B cell (primary cell): ENCODE data around the gene SRC. TPM values are rescaled to one million over a fixed set of nuclear protein-coding genes. Genes with fewer than 3 reads are reported as not detected.
"Not testable (repeated sequence)": the region's sequence is repeated elsewhere in the genome, so short reads cannot be mapped to it uniquely, and the experiment has no call there.

ENCODE experiments used
- ATAC-seq: fragments of 200-7000 bp; cut with Tn5 transposase; one replicate; pipeline ENCODE4 v1.10.0; 2021; ENCODE audit warnings: low read depth, mild to moderate bottlenecking, moderate number of reproducible peaks, moderate library complexity
- CTCF ChIA-PET: fragments of 350-600 bp; sonication (Branson Sonifier 250); formaldehyde crosslinking; loops from one replicate; lab custom pipeline; 2021; ENCODE audit warnings: antibody characterized with exemption, inconsistent platforms; lab: Charles Lee
- POLR2A ChIA-PET: fragments of 350-600 bp; sonication (Branson Sonifier 250); formaldehyde crosslinking; loops from one replicate; lab custom pipeline; 2021; ENCODE audit warnings: antibody characterized with exemption; lab: Charles Lee
- DNase-seq: peaks from one replicate; pipeline ENCODE4 v3.0.0; 2013
- H2AFZ ChIP-seq: 2 replicates; pipeline ENCODE4 v1.6.1; 2012; ENCODE audit warnings: mild to moderate bottlenecking, low read depth, low read length; ENCODE audit not compliant: insufficient read depth, poor library complexity, severe bottlenecking
- H3K27ac ChIP-seq, 2 donors: 1 replicate in 1 of 2; 2 replicates in 1 of 2; pipeline ENCODE4 v1.5.1; 2012 to 2013; ENCODE audit warnings: low read length in 2 of 2, mild to moderate bottlenecking in 2 of 2, moderate library complexity in 1 of 2
- H3K27me3 ChIP-seq, 4 experiments: fragments of 200-600 bp in 1 of 4; sonication (generic) in 1 of 4; replicated peaks in 1 of 4; 1 replicate in 2 of 4; 2 replicates in 2 of 4; pipeline versions ENCODE4 v1.6.1 to v1.7.0; 2013 to 2016; ENCODE audit warnings: low read length in 3 of 4, mild to moderate bottlenecking in 2 of 4, mixed read lengths in 1 of 4, moderate library complexity in 1 of 4; ENCODE audit not compliant: insufficient read depth in 4 of 4, control insufficient read depth in 3 of 4; ENCODE audit errors: control extremely low read depth in 1 of 4
- H3K36me3 ChIP-seq, 2 experiments: replicated peaks in 1 of 2; 1 replicate in 1 of 2; 2 replicates in 1 of 2; pipeline versions ENCODE4 v1.6.1 to v1.7.1; 2013; ENCODE audit warnings: low read length in 1 of 2; ENCODE audit not compliant: insufficient read depth in 2 of 2, control insufficient read depth in 1 of 2; ENCODE audit errors: control extremely low read depth in 1 of 2, extremely low read depth in 1 of 2
- H3K4me1 ChIP-seq, 2 donors: fragments of 200-600 bp in 1 of 2; sonication (generic) in 1 of 2; 1 replicate in 1 of 2; 2 replicates in 1 of 2; pipeline versions ENCODE4 v1.5.1 to v1.6.1; 2013 to 2017; ENCODE audit warnings: low read length in 2 of 2; ENCODE audit not compliant: control insufficient read depth in 2 of 2, insufficient read depth in 2 of 2
- H3K4me2 ChIP-seq: replicated peaks from 2 replicates; pipeline ENCODE3; 2012; ENCODE audit warnings: mild to moderate bottlenecking, low read depth, low read length; ENCODE audit not compliant: poor library complexity, severe bottlenecking
- H3K4me3 ChIP-seq, 5 experiments: fragments of 200-600 bp in 1 of 5; sonication (generic) in 1 of 5; 1 replicate in 3 of 5; 2 replicates in 2 of 5; pipeline versions ENCODE4 v1.5.1 to v1.7.0; 2011 to 2016; ENCODE audit warnings: low read length in 4 of 5, mild to moderate bottlenecking in 4 of 5, low read depth in 2 of 5, control low read depth in 1 of 5, moderate library complexity in 1 of 5; ENCODE audit not compliant: insufficient read depth in 1 of 5; ENCODE audit errors: control extremely low read depth in 1 of 5, extremely low read depth in 1 of 5
- H3K79me2 ChIP-seq: fragments of 200-600 bp; sonication (generic); one replicate; pipeline ENCODE4 v1.6.0; 2016; ENCODE audit warnings: low read length; ENCODE audit not compliant: control insufficient read depth, insufficient read depth
- H3K9ac ChIP-seq: fragments of 200-600 bp; sonication (generic); 2 replicates; pipeline ENCODE4 v1.6.1; 2017; ENCODE audit warnings: mild to moderate bottlenecking, low read length, moderate library complexity
- H3K9me3 ChIP-seq, 3 donors: one replicate each; pipeline versions ENCODE4 v1.6.1 to v1.7.1; 2013; ENCODE audit warnings: low read length in 2 of 3; ENCODE audit not compliant: control insufficient read depth in 2 of 3, insufficient read depth in 1 of 3; ENCODE audit errors: control extremely low read depth in 1 of 3
- H4K20me1 ChIP-seq: 2 replicates; pipeline ENCODE4 v1.6.0; 2012; ENCODE audit warnings: mild to moderate bottlenecking, low read length; ENCODE audit not compliant: insufficient read depth, control insufficient read depth, poor library complexity, severe bottlenecking
- H3K27ac Mint-ChIP-seq: one replicate; pipeline ENCODE4 v1.8.0; 2021; ENCODE audit warnings: mixed read lengths
- H3K27me3 Mint-ChIP-seq: one replicate; pipeline ENCODE4 v1.8.0; 2021; ENCODE audit warnings: mixed read lengths
- H3K4me1 Mint-ChIP-seq: one replicate; pipeline ENCODE4 v1.8.0; 2021; ENCODE audit warnings: mixed read lengths
- H3K4me3 Mint-ChIP-seq: one replicate; pipeline ENCODE4 v1.8.0; 2021; ENCODE audit warnings: mixed read lengths
- H3K9me3 Mint-ChIP-seq: one replicate; pipeline ENCODE4 v1.8.0; 2022; ENCODE audit warnings: mixed read lengths; ENCODE audit not compliant: insufficient read depth
- EZH2 ChIP-seq: IDR thresholded peaks from 2 replicates; pipeline ENCODE4 v1.6.1; 2012; ENCODE audit warnings: borderline replicate concordance, low read depth, mild to moderate bottlenecking, moderate library complexity, low read length; ENCODE audit not compliant: insufficient read depth, poor library complexity, severe bottlenecking
- WGBS: methylation state at CpG from one replicate; pipeline ENCODE4 v1.1.5; 2013; ENCODE audit warnings: missing lambda C conversion rate; ENCODE audit not compliant: insufficient coverage; 5-methylcytosine and 5-hydroxymethylcytosine counted together
- intact Hi-C: fragments of 100-400 bp; cut with micrococcal nuclease; formaldehyde crosslinking; loops from one replicate; pipeline ENCODE4 v1.10.0; 2022
- polyA plus RNA-seq: library from polyadenylated mRNA; depleted of rRNA; stranded (reverse); fragments of >200 nt; gene quantifications from 2 replicates; pipeline ENCODE4 v1.2.3, GENCODE V29; 2012
- total RNA-seq, 2 donors: library from RNA; stranded (reverse); fragments of 120-200 nt in 1 of 2; gene quantifications; 1 replicate in 1 of 2; 2 replicates in 1 of 2; pipeline versions ENCODE4 v1.2.3 to v1.2.4, GENCODE V29; 2013 to 2022
- TF ChIP-seq, protein P1 (sequence below): fragments of 200-600 bp; IDR thresholded peaks from one replicate; pipeline ENCODE4 v1.8.0; 2022; ENCODE audit warnings: antibody characterized with exemption, mild to moderate bottlenecking

The SRC gene
- total and polyA plus RNA-seq, 2 donors (not counting 1 experiment from before 2014, with no cell fraction given) = 6.5 to 16.8 TPM

DNA sequence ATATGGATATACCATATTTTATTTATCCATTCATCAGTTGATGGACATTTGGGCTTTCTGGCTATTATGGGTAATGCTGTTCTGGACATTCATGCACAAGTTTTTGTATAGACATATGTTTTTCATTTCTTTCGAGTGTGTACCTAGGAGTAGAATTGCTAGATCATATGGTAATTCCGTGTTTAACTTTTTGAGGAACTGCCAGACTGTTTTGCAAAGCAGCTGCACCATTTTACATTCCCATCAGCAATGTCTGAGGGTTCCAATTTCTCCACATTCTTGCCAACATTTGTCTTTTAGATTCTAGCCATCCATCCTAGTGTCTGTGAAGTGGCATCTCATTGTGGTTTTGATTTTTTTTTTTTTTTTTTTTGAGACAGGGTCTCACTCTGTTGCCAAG, 20.8 kb downstream of the SRC start:
- H3K27ac ChIP-seq = peak overlapping the region; percentile 64 to 81
- CTCF ChIA-PET = interaction anchor here (0.7 to 1.0 kb wide), 4 partner anchors 9 to 34 kb away, joined by 3 to 5 read pairs (median 4); no protein-coding TSS in a partner anchor
- intact Hi-C loops = loop anchor here (2.0 kb wide), 1 partner anchor 14 kb away; no protein-coding TSS in a partner anchor
- Mint-ChIP-seq H3K4me1 (peaks cover 28% of the 10 kb centered on the region), H3K27ac (no peak overlapping the region), H3K27me3 (no peaks in the 10 kb centered on the region), H3K4me3 (peak overlapping the region; percentile 32), H3K9me3 (no peaks in the 10 kb centered on the region)
- H4K20me1 ChIP-seq = no peaks in the 10 kb centered on the region
- peaks cover 24 to 36% of the 10 kb centered on the region in 2 donors for H3K4me1 ChIP-seq
- H3K4me2 ChIP-seq = peak overlapping the region; percentile 59
- H2AFZ ChIP-seq = no peak overlapping the region
- H3K9me3 ChIP-seq = no peaks in the 10 kb centered on the region
- H3K27me3 ChIP-seq = no peaks in the 10 kb centered on the region
- H3K79me2 ChIP-seq = peaks cover 6% of the 10 kb centered on the region
- POLR2A ChIA-PET = interaction anchor here (0.7 kb wide), 2 partner anchors 187 to 666 kb away, joined by 4 to 5 read pairs; partner anchors contain the start of gene MROH8
- ATAC-seq = no peak
- no peak for DNase-seq
- WGBS = no CpG with 5 or more reads among the region's 2 CpGs
- TF ChIP-seq, protein P1, sequence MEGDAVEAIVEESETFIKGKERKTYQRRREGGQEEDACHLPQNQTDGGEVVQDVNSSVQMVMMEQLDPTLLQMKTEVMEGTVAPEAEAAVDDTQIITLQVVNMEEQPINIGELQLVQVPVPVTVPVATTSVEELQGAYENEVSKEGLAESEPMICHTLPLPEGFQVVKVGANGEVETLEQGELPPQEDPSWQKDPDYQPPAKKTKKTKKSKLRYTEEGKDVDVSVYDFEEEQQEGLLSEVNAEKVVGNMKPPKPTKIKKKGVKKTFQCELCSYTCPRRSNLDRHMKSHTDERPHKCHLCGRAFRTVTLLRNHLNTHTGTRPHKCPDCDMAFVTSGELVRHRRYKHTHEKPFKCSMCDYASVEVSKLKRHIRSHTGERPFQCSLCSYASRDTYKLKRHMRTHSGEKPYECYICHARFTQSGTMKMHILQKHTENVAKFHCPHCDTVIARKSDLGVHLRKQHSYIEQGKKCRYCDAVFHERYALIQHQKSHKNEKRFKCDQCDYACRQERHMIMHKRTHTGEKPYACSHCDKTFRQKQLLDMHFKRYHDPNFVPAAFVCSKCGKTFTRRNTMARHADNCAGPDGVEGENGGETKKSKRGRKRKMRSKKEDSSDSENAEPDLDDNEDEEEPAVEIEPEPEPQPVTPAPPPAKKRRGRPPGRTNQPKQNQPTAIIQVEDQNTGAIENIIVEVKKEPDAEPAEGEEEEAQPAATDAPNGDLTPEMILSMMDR = no peak
- no peak for TF ChIP-seq EZH2
- H3K36me3 ChIP-seq = no peaks in the 10 kb centered on the region
- H3K4me3 ChIP-seq = peak overlapping the region in 1 of 5 experiments; percentile 39
- peak overlapping the region; percentile 2 for H3K9ac ChIP-seq

DNA sequence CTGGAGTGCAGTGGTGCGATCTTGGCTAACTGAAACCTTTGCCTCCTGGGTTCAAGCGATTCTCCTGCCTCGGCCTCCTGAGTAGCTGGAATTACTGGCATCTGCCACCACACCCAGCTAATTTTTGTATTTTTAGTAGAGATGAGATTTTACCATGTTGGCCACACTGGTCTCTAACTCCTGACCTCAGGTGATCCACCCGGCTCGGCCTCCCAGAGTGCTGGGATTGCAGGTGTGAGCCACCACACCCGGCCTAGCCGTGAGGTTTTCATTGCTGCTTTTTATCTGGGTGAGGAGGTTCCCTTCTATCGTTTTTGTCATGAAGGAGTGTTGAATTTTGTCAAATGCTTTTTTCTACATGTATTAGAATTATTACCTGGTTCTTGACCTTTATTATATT, 23.9 kb downstream of the SRC start:
- H3K4me3 ChIP-seq = no peak overlapping the region
- CTCF ChIA-PET = no interaction called here
- H3K9ac ChIP-seq = no peak overlapping the region
- peaks cover 8% of the 10 kb centered on the region for H3K79me2 ChIP-seq
- no peak for ATAC-seq
- H3K4me1 ChIP-seq = peaks cover 24 to 30% of the 10 kb centered on the region in 2 donors
- no peaks in the 10 kb centered on the region for H3K27me3 ChIP-seq
- DNase-seq = no peak
- no peaks in the 10 kb centered on the region for H4K20me1 ChIP-seq
- no peaks in the 10 kb centered on the region for H3K9me3 ChIP-seq
- no peak overlapping the region for H2AFZ ChIP-seq
- H3K4me1 Mint-ChIP-seq = peaks cover 32% of the 10 kb centered on the region
- no peak overlapping the region for H3K27ac Mint-ChIP-seq
- POLR2A ChIA-PET = no interaction called here
- H3K27ac ChIP-seq = no peak overlapping the region
- H3K9me3 Mint-ChIP-seq = no peaks in the 10 kb centered on the region
- intact Hi-C loops = no loop called here
- no peaks in the 10 kb centered on the region for H3K36me3 ChIP-seq
- WGBS = no CpG with 5 or more reads among the region's 8 CpGs
- no peaks in the 10 kb centered on the region for H3K27me3 Mint-ChIP-seq
- TF ChIP-seq, protein P1 = no peak
- no peak for TF ChIP-seq EZH2
- no peak overlapping the region for H3K4me3 Mint-ChIP-seq
- H3K4me2 ChIP-seq = no peak overlapping the region

DNA sequence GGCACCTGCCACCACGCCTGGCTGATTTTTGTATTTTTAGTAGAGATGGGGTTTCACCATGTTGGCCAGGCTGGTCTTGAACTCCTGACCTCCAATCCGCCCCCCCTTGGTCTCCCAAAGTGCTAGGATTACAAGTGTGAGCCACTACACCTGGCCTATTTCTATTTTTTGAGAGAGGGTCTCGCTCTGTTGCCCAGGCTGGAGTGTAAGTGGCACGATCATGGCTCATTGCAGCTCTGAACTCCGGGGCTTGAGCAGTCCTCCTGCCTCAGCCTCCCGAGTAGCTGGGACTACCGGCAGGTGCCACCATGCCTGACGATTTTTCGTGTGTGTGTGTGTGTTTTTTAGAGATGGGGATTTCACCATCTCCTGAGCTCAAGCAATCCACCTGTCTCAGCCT, 25.9 kb downstream of the SRC start:
- H3K4me3 ChIP-seq, ATAC-seq, H3K9me3 ChIP-seq, DNase-seq, H3K27ac Mint-ChIP-seq, H2AFZ ChIP-seq, H3K4me2 ChIP-seq, H3K79me2 ChIP-seq, H3K9ac ChIP-seq, intact Hi-C loops, H3K27me3 ChIP-seq, H3K36me3 ChIP-seq, H3K27me3 Mint-ChIP-seq, H3K4me3 Mint-ChIP-seq, H3K27ac ChIP-seq, POLR2A ChIA-PET, H3K9me3 Mint-ChIP-seq, H4K20me1 ChIP-seq: not testable (repeated sequence)
- H3K4me1 ChIP-seq = peaks cover 9 to 22% of the 10 kb centered on the region in 2 donors
- 55% methylated on average over 4 of the region's 9 CpGs for WGBS
- H3K4me1 Mint-ChIP-seq = peaks cover 24% of the 10 kb centered on the region
- CTCF ChIA-PET = interaction anchor here (0.7 to 1.5 kb wide), 6 partner anchors 11 to 158 kb away, joined by 3 to 6 read pairs (median 3); no protein-coding TSS in a partner anchor
